ENCODE measurements around the gene MXRA7.
"Not testable (repeated sequence)": the region's sequence is repeated elsewhere in the genome, so short reads cannot be mapped to it uniquely, and the experiment has no call there.

The MXRA7 gene

DNA sequence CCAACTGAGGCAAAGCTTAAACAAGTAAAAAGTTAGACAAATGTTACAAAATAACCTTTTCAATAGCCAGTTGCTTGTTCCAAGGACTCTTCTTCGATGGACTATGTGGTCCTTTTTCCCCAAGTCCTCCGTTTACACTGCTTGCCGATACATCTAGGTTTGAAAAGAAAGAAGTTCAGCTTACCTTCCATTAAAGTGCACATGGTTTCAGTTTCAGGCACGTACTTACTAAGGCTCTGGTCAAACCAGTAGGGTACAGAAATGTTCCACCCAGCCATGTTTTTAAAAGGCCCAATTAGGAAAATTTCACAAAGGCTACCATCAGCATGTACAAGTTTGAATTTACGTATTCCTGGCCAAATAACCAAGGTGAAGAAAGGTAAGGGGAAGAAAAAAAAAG lies 24.2 kb upstream of the MXRA7 start:
- no peak for DNase-seq

DNA sequence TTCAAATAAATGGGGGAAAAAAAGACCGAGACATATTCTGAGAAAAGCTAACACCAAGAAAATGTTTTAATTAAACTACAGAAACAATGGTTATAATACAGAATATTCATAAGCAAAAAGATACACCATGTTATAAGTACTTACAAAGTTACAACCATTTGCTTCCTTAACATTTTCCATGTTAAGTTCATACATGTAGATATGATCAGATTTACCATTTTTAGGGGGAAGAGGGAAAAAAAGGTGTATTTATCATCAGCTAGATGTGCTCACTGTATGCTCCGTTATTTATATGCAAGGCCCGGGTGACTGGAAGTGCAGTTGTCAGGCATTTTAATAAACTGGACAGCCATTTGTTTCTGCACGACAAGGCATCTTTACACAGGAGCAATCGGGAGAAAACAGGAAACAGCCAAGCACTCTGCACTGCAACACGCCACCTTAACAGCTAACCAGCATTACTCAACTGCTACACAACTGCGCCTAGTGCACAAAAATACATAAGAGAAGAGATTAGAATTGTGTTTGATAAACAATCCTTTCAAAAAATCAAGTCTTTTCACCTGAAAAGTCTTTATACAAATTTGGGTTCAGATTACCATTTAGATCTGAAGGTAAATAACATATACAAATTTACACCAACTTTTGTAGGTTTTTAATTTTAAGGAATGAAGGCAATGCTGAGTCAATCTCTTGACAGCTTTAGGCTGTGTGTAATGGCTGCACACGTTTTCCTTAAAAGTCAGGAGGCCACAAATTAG lies 23.5 kb upstream of the MXRA7 start:
- DNase-seq: no peak

DNA sequence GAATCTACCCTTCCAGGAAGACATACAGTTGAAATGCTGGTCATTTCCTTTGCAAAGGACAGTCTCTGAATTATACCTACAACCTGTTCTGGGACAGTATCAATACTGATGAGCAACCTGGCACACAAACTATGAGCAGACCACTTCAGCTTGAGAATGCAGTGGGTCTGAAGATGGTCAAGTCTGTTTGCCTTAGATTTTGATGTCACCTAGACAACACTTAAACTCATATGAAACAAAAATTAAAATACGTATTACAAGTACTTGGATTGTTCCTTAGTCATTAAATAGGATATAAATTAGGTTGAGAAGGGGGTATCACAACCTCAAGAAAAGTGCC lies 22.8 kb upstream of the MXRA7 start:
- no peak for DNase-seq

DNA sequence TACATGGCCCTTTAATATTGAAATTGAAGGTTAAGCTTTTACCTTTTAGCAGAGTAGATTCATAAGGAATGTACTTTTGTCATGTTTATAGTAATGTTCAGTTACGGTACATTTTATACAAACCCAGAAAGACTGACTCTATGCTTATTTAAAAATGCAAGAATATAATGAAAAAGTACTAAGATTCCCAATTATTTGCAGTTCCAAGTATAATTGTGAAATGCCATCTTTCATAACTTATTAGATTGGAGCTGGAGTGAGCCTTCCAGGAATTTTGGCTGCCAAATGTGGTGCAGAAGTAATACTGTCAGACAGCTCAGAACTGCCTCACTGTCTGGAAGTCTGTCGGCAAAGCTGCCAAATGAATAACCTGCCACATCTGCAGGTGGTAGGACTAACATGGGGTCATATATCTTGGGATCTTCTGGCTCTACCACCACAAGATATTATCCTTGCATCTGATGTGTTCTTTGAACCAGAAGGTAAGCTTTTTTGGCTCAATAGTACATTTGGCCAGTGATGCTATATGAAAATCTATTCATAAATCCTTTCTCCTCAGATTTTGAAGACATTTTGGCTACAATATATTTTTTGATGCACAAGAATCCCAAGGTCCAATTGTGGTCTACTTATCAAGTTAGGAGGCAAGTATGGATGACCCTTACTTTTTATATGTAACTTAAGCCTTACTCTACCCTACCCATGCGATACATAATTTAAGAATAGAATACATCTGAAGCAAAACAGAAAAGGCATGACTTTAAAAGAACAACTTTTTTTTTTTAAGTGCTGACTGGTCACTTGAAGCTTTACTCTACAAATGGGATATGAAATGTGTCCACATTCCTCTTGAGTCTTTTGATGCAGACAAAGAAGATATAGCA lies 22.2 kb upstream of the MXRA7 start:
- no peak for DNase-seq

DNA sequence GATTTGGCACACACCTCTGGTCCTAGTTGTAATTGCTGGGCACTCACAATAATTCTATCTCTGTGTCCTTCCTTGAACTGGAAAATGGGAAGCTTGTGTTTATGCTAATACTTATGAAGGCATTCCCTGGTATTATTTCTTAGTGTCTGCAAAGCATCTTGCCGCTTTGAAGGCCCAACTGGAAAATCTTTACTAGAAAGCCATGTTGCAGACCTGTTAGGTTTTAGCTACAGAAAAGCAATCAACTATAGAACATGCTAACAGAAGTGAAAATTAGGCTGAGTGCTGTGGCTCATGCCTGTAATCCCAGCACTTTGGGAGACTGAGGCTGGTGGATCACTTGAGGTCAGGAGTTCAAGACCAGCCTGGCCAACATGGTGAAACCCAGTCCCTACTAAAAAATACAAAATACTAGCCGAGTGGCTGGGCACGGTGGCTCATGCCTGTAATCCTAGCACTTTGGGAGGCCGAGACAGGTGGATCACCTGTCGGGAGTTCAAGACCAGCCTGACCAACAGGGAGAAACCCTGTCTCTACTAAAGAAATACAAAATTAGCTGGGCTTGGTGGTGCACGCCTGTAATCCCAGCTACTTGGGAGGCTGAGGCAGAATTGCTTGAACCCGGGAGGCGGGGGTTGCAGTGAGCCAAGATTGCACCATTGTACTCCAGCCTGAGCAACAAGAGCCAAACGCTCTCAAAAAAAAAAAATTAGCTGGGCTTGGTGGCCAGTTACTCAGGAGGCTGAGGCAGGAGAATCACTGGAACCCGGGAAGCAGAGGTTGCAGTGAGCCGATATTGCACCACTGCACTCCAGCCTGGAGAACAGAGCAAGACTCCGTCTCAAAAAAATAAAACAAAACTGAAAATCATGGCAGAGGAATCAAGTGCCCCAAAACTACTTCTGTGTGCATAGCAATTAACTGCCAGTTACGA lies 21.3 kb upstream of the MXRA7 start:
- DNase-seq: not testable (repeated sequence)

DNA sequence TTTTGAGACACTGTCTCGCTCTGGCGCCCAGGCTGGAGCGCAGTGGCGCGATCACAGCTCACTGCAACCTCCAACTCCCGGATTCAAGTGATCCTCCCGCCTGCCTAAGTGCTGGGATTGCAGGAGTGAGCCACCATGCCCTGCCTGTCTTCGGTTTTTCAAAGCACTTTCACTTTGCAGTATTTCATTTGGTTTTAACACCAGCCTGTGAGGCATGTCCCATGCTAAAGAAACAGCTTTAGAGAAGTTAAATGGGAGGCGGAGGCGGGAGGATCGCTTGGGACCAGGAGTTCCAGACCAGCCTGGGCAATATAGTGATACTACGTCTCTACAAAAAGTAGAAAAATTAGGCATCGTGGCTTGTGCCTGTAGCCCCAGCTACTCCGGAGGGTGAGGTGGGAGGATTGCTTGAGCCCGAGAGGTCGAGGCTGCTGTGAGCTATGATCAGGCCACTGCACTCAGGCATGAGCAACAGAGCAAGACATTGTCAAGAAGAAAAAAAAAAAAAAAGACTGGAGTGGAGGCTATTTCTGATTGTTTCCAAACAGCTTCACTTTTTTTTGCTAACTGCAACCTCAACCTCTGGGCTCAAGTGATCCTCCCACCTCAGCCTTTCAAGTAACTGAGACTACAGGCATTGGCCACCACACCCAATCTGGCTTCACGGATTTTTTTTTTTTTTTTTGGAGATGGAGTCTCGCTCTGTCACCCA lies 17.1 kb upstream of the MXRA7 start:
- DNase-seq: no peak

DNA sequence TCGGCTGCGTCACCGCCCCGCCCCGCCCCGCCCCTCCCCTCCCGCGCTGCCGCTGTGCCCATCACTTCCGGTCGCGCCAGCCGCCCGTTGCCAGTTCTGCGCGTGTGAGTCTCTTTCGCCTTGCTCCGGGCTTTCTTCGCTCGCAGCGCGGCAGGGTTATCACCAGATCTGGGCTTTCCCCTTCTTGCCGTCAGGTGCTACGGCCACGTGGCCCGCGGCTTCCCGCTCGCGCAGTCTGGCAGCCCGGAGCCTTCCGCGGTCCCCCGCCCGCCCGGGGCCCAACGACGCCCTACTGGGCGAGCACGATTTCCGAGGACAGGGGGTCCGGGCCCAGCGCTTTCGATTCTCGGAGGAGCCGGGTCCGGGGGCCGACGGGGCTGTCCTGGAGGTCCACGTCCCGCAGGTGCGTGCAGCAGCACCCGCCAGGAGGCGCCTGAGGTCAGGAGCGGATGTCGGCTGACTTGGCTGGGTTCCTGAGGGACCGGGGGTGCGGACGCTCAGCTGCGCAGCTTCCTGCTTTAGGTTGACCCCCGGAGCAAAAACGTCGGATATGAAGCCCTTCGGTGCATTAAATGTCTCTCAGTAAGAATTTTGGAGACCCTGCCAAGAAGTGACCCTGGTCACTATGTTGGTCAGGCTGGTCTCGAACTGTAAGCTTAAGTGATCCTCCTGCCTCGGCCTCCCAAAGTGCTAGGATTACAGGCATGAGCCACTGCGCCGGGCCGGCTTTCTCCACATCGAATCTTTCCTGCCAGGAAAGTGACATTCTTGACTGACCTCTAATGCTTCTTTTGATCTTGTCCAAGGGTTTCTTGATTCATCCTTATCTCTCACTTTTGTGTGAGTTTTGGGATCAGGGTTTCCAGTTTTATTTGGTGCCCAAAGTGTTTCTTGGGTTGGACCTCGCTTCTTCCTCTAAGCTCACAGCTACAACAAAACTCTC lies 16.3 kb upstream of the MXRA7 start, which contains the start of gene METTL23:
Gene METTL23 (plus strand): TSS at position 64 of the 943 bp plus-strand sequence. CDS start 2,872 bp downstream, outside the sequence.
- peak; percentile 54 for DNase-seq

DNA sequence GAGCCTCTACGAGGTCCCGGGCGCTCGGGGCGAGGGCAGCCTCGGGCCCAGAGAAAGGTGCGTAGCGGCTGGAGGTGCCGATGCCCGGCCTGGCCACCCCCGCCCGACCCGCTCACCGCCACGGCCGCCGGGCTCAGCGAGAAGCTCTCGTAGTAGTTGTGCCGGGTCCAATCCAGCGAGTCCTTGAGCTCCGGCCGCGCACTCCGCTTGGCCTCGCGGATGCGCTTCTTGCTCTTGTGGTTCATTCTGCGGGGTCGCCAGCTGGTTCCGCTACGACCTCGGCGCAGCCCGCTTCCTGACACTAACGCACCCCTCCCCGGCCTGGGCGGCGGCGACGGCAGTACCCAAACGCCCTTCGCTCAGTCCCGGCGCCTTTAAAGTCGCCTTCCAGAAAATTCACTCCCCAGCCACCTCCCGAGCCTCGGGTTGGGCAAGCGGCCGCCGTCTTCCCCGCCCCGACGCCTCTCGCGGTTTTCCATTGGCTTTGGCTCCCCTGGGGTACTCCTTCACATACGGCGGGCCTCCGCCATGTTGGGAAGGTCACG lies 15.5 kb upstream of the MXRA7 start, which contains the start of gene JMJD6:
Gene JMJD6 (minus strand): TSS at position 376 of the 545 bp plus-strand sequence. CDS start 131 bp downstream, at position 245.
- peak; percentile 97 for DNase-seq

DNA sequence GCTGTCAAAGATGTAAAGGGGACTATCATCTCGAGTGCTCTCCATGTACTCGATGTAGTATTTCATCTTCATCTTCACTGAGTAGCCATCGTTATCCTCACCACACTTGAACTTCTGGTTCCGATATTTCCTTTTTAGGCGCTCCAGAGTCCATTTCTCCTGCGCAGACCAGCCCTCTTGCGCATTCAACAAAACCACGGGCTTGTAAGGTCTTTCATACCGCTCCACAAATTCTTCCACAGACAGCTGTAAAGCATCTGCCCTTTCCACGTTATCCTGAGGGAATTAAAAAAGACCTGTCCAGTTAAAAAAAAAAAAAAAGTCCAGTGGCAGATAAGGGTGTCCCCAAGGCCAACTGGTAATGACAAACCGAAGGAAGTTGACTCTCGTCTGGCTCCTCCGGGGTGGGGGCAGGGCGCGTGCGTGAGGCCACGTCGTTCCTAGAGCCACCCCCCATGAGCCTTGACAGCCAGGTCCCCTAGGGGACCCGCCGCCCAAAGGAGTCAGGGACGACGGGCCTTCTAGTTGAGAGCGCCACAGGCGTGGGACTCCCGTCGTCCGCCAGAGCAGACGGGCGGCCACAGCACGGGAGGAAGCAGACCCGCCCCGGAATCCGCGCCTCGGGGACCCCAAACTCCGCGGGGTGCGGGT lies 14.9 kb upstream of the MXRA7 start:
- DNase-seq: peak; percentile 25

DNA sequence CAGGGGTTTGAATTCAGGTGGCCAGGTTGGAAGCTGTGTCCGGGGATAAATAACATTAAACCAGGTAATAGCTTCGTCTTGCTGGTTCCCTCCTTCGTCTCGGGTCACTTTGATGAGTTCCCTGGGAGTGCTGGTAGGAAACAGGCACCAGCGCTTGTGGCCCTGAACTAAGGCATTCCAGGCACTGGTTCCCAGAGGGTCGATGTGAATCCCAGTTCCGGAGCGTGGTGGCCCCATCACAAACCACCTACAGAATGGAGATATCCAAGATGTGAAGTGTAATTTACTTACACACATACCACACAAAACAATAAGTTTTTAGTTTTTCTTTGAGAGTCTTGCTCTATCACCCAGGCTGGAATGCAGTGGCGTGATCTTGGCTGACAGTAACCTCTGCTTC lies 13.0 kb upstream of the MXRA7 start:
- no peak for DNase-seq

DNA sequence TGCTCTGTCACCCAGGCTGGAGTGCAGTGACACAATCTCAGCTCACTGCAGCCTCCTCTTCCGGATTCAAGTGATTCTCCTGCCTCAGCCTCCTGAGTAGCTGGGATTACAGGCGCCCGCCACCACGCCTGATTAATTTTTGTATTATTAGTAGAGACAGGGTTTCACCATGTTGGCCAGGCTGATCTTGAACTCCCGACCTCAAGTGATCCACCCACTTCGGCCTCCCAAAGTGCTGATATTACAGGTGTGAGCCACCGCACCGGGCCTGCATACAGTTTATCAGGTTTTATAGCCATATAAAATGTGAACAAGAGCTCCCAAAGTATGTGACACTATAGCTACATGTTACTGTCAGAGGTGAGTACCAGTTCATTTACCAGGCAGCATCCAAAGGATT lies 12.2 kb upstream of the MXRA7 start:
- DNase-seq: not testable (repeated sequence)

DNA sequence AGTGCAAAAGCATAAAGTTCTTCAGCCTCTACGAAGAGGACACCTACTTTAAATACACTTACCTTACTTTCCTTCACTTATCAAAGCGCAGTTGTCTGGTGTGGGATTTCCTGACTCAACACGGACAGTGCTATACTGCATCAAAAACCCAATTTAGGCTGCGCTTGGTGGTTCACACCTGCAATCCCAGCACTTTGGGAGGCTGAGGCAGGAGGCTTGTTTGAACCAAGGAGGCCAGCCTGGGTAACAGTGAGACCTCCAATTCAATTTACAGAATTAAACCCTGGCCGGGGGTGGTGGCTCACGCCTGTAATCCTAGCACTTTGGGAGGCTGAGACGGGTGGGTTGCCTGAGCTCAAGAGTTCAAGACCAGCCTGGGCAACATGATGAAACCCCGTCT lies 11.5 kb upstream of the MXRA7 start:
- no peak for DNase-seq

DNA sequence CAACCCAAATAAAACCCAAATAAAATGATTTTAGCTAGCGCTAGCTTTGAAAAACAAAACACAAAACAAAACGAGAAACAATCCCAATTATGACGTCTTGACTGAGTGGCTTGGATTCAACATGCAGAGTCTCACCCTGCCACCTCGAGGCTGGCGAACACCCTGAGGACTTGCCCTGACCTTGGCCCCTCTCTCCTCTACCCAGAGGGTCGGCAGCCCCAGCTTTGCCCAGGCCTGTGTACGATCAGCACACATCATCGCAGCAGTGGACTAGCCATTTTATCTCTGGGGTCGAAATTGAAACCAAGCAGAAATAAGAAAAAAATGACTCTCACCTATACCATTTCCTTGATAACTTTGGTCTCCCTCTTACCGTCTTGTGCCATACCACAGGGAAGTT lies 10.7 kb upstream of the MXRA7 start:
- no peak for DNase-seq

DNA sequence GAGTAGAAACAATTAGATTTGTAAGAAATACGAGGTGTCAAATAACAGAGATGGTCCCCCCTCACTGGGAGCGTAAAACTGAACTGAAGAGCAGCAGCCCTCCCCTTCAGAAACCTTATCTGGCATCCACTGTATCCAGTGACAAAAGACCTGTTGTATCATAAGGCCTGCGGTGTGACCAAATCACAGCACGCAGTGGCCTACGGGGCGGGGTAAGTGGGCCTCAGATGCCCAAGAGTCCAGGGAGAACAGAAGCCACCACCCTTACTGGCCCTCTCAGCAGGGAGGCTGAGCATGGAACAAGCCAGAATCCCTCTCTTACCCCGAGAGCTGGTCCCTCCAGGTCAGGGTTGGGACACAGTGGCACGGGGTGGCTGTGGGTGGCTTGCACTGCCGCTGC lies 10.2 kb upstream of the MXRA7 start:
- DNase-seq: no peak

DNA sequence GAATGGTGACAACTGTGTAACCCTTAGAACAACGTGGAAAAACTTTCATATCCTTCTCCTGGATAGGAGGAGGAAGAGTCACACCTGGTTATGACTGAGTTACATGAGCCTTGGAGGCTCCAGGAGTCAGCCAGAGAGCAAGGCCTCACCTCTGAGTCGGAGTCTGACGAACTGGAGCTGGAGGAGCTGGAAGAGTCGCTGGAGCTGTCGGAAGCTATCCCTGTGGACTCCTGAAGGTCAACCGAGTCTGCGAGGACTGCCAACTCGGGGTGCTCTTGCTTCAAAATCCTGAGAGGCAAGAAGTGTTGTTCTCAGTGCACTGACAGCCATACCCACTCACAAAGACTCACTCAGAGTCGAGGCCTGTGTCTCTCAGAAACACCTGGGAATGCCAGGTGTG lies 9.4 kb upstream of the MXRA7 start:
- no peak for DNase-seq

DNA sequence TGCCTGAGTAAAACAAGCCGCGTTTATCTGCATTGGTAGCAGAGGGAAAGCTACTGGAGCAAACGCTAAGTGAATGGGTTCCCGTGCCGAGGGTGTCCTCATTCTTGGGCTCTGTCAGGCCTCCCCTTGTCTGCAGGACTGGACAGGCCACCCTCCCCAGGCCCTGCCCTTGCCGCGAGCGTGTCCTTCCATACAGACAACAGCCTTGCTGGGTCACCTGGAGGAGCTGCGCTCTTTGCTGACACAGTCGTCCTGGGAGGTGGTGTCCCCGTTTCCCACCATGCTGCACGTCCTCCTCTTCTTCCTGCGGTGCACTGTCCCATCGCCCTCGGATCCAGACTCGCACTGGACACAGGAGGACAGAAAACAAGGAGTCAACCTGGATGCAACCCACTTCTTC lies 7.8 kb upstream of the MXRA7 start:
- no peak for DNase-seq

DNA sequence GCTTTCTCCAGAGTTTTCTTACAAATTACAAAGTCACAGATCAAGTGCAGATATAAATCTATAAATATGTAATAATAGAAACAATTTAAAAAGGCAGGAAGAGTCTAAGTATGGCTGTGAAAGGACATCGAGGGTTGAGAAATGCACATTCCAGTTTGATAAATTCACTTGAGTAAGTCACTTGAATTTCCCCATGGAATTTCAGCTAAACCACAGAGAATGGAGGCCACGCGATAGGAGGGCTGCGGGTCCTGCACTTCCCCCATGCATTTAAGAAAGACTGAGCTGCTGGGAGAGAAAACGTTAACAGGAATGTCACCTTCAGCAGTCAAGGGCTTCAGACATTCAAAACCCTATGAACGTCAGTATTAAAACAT lies 6.1 kb upstream of the MXRA7 start:
- no peak for DNase-seq

DNA sequence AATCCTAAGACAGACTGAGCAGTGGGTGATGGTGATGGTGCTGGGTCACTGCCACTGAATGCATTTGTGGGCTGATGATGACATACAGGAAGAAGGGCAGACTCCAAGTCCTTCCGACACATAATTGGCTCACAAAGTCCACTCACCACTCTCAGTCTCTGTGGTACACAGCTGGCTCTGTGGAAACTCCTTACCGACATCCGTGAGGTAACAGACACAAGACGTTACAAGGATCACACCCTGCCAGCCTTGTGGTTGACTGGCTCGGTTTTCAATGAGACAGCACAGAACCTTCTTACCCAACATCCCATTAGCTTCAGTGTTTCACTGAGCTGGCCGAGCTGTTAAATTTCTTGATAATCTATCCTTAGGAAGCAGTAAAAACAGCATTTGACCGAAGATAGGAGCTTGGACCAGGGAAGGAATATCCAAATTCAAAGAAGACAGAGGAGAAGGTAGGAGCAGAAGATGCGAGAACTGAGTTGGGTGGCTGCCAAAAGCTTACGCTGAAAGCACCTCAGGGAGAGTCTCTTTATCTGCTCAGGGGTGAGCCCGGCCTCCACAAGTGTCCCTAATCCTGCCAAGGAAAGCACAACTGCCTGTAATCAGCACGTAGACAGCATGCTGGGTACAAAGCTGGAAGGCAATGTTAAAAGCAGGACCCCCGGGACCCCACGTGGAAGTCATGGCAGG lies 5.5 kb upstream of the MXRA7 start:
- DNase-seq: no peak

DNA sequence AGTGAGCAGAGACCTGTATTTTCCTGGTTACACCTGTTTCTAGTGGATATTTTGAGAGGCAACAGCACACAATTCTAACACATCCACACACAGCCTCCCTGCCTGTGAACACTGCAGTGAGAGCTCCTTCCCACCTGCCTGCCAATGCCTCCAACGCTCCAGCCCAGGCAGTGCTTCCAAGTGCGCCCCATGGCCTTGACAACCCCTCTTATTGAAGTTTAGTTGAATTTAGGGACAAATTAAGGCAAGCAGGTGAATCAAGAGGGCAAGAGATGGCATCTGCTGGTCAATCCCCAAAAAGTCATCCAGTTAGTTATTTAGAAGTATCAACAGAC lies 4.7 kb upstream of the MXRA7 start:
- DNase-seq: no peak

Data from NCI-H2171 treated with DMSO at 0.1 percent for 48 hours (cell line).